ENCODE measurements around the gene PPP6R3. TPM values are rescaled to one million over a fixed set of nuclear protein-coding genes. Genes with fewer than 3 reads are reported as not detected.
"Not testable (repeated sequence)": the region's sequence is repeated elsewhere in the genome, so short reads cannot be mapped to it uniquely, and the experiment has no call there.

PPP6R3 gene
- polyA plus RNA-seq, 1 donor (not counting 4 experiments of a cell fraction or from before 2014, with no cell fraction given): 50.2 TPM

DNA sequence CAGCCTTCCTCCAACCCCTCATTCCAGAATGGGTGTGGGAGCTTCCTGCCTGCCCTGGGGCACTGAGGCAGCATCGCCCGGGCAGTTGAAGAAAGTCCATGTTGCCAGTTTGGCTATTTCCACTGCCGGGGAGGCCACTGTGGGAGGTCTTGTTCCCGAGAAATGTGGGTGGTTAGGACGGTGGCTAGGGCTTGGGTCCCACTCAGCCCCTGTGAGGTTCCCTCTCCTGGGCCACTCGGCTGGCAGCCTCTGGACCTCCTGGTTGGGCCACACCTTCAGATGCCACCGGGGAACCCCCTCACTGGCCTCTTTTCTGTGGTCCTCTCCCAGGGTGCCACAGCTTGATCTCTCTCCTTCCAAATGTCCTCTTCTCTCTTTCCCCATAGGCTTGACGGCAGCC, 5.1 kb upstream of the PPP6R3 start:
- Histone ChIP-seq H3K4me1 (ENCODE audit: control insufficient read depth, extremely low read depth, insufficient read depth, low read length) (peaks cover 10% of the 10 kb centered on the region), H3K79me2 (ENCODE audit: control insufficient read depth, insufficient read depth, low read length) (no peaks in the 10 kb centered on the region), H2AFZ (ENCODE audit: control insufficient read depth, low read length) (no peak overlapping the region), H3K4me2 (ENCODE audit: control insufficient read depth, extremely low read depth, insufficient read depth, low read depth, low read length) (peak overlapping the region; percentile 30), H3K27me3 (ENCODE audit: control insufficient read depth, extremely low read depth, insufficient read depth, low read length) (no peaks in the 10 kb centered on the region), H3K27ac (ENCODE audit: control insufficient read depth, insufficient read depth, low read length) (no peak overlapping the region), H3K9me1 (ENCODE audit: control insufficient read depth, extremely low read depth, insufficient read depth, low read length) (no peaks in the 10 kb centered on the region), H3K4me3 (ENCODE audit: control insufficient read depth in 2 of 3, extremely low read depth in 1 of 3, insufficient read depth in 2 of 3, low read depth in 1 of 3, low read length in 3 of 3) (no peak overlapping the region), H3K9me3 (ENCODE audit: control insufficient read depth, low read depth, low read length) (no peaks in the 10 kb centered on the region), H3K36me3 (ENCODE audit: control insufficient read depth in 2 of 2, extremely low read depth in 1 of 2, insufficient read depth in 2 of 2, low read length in 2 of 2) (no peaks in the 10 kb centered on the region), H4K20me1 (ENCODE audit: control insufficient read depth, extremely low read depth, insufficient read depth, low read length) (no peaks in the 10 kb centered on the region), H3K9ac (ENCODE audit: control insufficient read depth, extremely low read depth, insufficient read depth, low read length) (no peak overlapping the region)
- dilution Hi-C loops (cut with MboI; ENCODE audit: extremely low pct_ligation_motif_present, low sequenced_read_pairs): no loop called here
- TF ChIP-seq EZH2 (IDR thresholded peaks at IDR 0.05; ENCODE audit: low read length): no peak
- FAIRE-seq (no peak), DNase-seq (ENCODE audit: low read depth, low spot score) (no peak)

DNA sequence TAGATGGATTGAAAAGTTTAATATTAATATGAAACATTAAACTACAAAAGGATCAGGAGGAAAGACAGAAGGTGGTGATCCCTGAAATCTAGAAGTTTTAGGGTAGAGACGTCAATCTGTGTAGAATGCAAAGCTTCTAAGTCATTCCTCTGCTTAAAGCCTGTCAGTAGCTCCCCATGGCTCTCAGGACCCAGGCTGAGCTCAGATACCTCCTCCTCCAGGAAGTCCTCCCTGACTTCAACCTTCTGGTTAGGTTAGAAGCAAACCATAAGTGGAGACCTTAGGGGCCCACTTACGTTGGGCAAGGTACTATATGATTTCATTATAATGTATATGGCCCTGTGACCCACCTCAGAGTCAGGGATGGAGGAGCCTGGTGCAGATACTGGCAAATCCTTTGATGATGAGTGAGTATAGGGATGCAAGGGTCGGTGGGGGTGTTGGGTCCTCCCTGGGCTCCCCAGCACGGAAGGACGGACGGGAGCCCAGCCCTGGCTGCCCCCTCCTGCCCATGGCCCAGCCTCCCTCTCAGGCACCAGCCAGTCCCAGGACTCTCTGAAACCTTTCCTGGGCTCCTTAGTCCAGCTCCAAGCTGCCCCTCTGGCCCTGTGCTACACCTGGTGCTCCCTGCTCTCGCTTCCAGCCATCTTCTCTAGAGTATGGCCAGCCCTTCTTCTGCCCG, 3.2 kb upstream of the PPP6R3 start:
- Histone ChIP-seq H3K9me3 (ENCODE audit: control insufficient read depth, low read depth, low read length) (no peaks in the 10 kb centered on the region), H3K79me2 (ENCODE audit: control insufficient read depth, insufficient read depth, low read length) (peaks cover 15% of the 10 kb centered on the region), H3K4me1 (ENCODE audit: control insufficient read depth, extremely low read depth, insufficient read depth, low read length) (peaks cover 17% of the 10 kb centered on the region), H3K27ac (ENCODE audit: control insufficient read depth, insufficient read depth, low read length) (no peak overlapping the region), H3K9me1 (ENCODE audit: control insufficient read depth, extremely low read depth, insufficient read depth, low read length) (peaks cover under 1% of the 10 kb centered on the region), H3K27me3 (ENCODE audit: control insufficient read depth, extremely low read depth, insufficient read depth, low read length) (no peaks in the 10 kb centered on the region), H3K9ac (ENCODE audit: control insufficient read depth, extremely low read depth, insufficient read depth, low read length) (no peak overlapping the region), H2AFZ (ENCODE audit: control insufficient read depth, low read length) (no peak overlapping the region), H3K4me3 (ENCODE audit: control insufficient read depth in 2 of 3, extremely low read depth in 1 of 3, insufficient read depth in 2 of 3, low read depth in 1 of 3, low read length in 3 of 3) (no peak overlapping the region), H3K4me2 (ENCODE audit: control insufficient read depth, extremely low read depth, insufficient read depth, low read depth, low read length) (no peak overlapping the region), H4K20me1 (ENCODE audit: control insufficient read depth, extremely low read depth, insufficient read depth, low read length) (peaks cover 7% of the 10 kb centered on the region), H3K36me3 (ENCODE audit: control insufficient read depth in 2 of 2, extremely low read depth in 1 of 2, insufficient read depth in 2 of 2, low read length in 2 of 2) (no peaks in the 10 kb centered on the region)
- dilution Hi-C loops (cut with MboI; ENCODE audit: extremely low pct_ligation_motif_present, low sequenced_read_pairs): no loop called here
- DNase-seq (ENCODE audit: low read depth, low spot score) (no peak), FAIRE-seq (no peak)
- TF ChIP-seq, protein P1, sequence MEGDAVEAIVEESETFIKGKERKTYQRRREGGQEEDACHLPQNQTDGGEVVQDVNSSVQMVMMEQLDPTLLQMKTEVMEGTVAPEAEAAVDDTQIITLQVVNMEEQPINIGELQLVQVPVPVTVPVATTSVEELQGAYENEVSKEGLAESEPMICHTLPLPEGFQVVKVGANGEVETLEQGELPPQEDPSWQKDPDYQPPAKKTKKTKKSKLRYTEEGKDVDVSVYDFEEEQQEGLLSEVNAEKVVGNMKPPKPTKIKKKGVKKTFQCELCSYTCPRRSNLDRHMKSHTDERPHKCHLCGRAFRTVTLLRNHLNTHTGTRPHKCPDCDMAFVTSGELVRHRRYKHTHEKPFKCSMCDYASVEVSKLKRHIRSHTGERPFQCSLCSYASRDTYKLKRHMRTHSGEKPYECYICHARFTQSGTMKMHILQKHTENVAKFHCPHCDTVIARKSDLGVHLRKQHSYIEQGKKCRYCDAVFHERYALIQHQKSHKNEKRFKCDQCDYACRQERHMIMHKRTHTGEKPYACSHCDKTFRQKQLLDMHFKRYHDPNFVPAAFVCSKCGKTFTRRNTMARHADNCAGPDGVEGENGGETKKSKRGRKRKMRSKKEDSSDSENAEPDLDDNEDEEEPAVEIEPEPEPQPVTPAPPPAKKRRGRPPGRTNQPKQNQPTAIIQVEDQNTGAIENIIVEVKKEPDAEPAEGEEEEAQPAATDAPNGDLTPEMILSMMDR (optimal IDR thresholded peaks at IDR 0.05 in 1 of 3, IDR thresholded peaks at IDR 0.05 in 1 of 3, conservative IDR thresholded peaks at IDR 0.05 in 1 of 3; ENCODE audit: extremely low read depth in 1 of 3, insufficient read depth in 2 of 3, low read length in 3 of 3): no peak
- no peak for TF ChIP-seq EZH2 (IDR thresholded peaks at IDR 0.05; ENCODE audit: low read length)

DNA sequence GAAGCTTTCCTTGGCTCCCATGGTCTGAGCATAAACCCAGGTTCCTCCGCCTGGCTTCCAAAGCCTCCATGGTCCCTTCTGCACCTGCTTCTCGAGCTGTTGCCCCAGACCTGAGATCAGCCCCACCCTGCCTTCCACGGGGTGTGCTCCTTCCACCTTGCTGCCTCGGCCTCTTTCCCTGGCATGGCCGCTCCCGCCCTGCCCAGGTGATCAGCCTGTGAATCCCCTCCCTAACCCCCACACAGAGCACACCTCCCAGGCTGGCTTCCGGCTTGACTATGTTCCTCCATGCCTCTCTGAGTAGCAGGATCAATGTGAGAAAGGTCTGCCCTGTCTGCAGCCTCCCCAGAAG, 2.7 kb upstream of the PPP6R3 start:
- Histone ChIP-seq H3K27me3 (ENCODE audit: control insufficient read depth, extremely low read depth, insufficient read depth, low read length) (no peaks in the 10 kb centered on the region), H2AFZ (ENCODE audit: control insufficient read depth, low read length) (no peak overlapping the region), H3K79me2 (ENCODE audit: control insufficient read depth, insufficient read depth, low read length) (peaks cover 20% of the 10 kb centered on the region), H3K4me1 (ENCODE audit: control insufficient read depth, extremely low read depth, insufficient read depth, low read length) (peaks cover 22% of the 10 kb centered on the region), H3K27ac (ENCODE audit: control insufficient read depth, insufficient read depth, low read length) (no peak overlapping the region), H3K9me1 (ENCODE audit: control insufficient read depth, extremely low read depth, insufficient read depth, low read length) (peaks cover 4% of the 10 kb centered on the region), H3K4me3 (ENCODE audit: control insufficient read depth in 2 of 3, extremely low read depth in 1 of 3, insufficient read depth in 2 of 3, low read depth in 1 of 3, low read length in 3 of 3) (no peak overlapping the region), H3K9me3 (ENCODE audit: control insufficient read depth, low read depth, low read length) (no peaks in the 10 kb centered on the region), H4K20me1 (ENCODE audit: control insufficient read depth, extremely low read depth, insufficient read depth, low read length) (peaks cover 12% of the 10 kb centered on the region), H3K36me3 (ENCODE audit: control insufficient read depth in 2 of 2, extremely low read depth in 1 of 2, insufficient read depth in 2 of 2, low read length in 2 of 2) (no peaks in the 10 kb centered on the region), H3K4me2 (ENCODE audit: control insufficient read depth, extremely low read depth, insufficient read depth, low read depth, low read length) (no peak overlapping the region), H3K9ac (ENCODE audit: control insufficient read depth, extremely low read depth, insufficient read depth, low read length) (no peak overlapping the region)
- no peak for TF ChIP-seq EZH2 (IDR thresholded peaks at IDR 0.05; ENCODE audit: low read length)
- TF ChIP-seq, protein P1 (optimal IDR thresholded peaks at IDR 0.05 in 1 of 3, IDR thresholded peaks at IDR 0.05 in 1 of 3, conservative IDR thresholded peaks at IDR 0.05 in 1 of 3; ENCODE audit: extremely low read depth in 1 of 3, insufficient read depth in 2 of 3, low read length in 3 of 3): no peak
- DNase-seq (ENCODE audit: low read depth, low spot score) (no peak), FAIRE-seq (no peak)
- dilution Hi-C loops (cut with MboI; ENCODE audit: extremely low pct_ligation_motif_present, low sequenced_read_pairs): no loop called here

DNA sequence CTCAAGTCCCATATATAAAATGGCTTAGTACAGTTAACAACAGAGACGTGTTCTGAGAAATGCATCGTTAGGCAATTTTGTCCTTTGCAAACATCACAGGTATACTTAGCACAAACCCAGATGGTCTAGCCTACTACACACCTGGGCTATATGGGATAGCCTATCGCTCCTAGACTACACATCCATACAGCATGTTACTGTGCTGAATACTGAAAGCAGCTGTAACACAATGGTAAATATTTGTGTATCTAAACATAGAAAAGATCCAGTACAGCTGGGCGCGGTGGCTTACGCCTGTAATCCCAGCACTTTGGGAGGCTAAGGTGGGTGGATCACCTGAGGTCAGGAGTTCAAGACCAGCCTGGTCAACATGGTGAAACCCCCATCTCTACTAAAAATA, 2.2 kb upstream of the PPP6R3 start:
- H3K36me3 ChIP-seq (ENCODE audit: control insufficient read depth in 2 of 2, extremely low read depth in 1 of 2, insufficient read depth in 2 of 2, low read length in 2 of 2); H3K9ac ChIP-seq (ENCODE audit: control insufficient read depth, extremely low read depth, insufficient read depth, low read length); H3K4me2 ChIP-seq (ENCODE audit: control insufficient read depth, extremely low read depth, insufficient read depth, low read depth, low read length); H3K27me3 ChIP-seq (ENCODE audit: control insufficient read depth, extremely low read depth, insufficient read depth, low read length); FAIRE-seq; DNase-seq (ENCODE audit: low read depth, low spot score); H3K9me3 ChIP-seq (ENCODE audit: control insufficient read depth, low read depth, low read length); dilution Hi-C loops (cut with MboI; ENCODE audit: extremely low pct_ligation_motif_present, low sequenced_read_pairs); H3K9me1 ChIP-seq (ENCODE audit: control insufficient read depth, extremely low read depth, insufficient read depth, low read length); H3K27ac ChIP-seq (ENCODE audit: control insufficient read depth, insufficient read depth, low read length); H3K4me3 ChIP-seq (ENCODE audit: control insufficient read depth in 2 of 3, extremely low read depth in 1 of 3, insufficient read depth in 2 of 3, low read depth in 1 of 3, low read length in 3 of 3); H2AFZ ChIP-seq (ENCODE audit: control insufficient read depth, low read length): not testable (repeated sequence)
- Histone ChIP-seq H3K79me2 (ENCODE audit: control insufficient read depth, insufficient read depth, low read length) (peaks cover 25% of the 10 kb centered on the region), H4K20me1 (ENCODE audit: control insufficient read depth, extremely low read depth, insufficient read depth, low read length) (peaks cover 16% of the 10 kb centered on the region), H3K4me1 (ENCODE audit: control insufficient read depth, extremely low read depth, insufficient read depth, low read length) (peaks cover 24% of the 10 kb centered on the region)
